ENCODE measurements around the gene BUD13.
"Not testable (repeated sequence)": the region's sequence is repeated elsewhere in the genome, so short reads cannot be mapped to it uniquely, and the experiment has no call there.

Gene BUD13

GRCh38 chr11:116772443-116773202 lies at the start of gene BUD13:
Gene BUD13 (minus strand): TSS chr11:116772987. CDS start chr11:116772964, 23 bp downstream.
- peak; percentile 97 for DNase-seq

- DNase-seq, result no peak
Measured at GRCh38 chr11:116822575-116822974, 49.8 kb upstream of the BUD13 start.

- DNase-seq, result no peak
Measured at GRCh38 chr11:116821050-116821918, 48.5 kb upstream of the BUD13 start.

GRCh38 chr11:116819049-116819448 lies 46.3 kb upstream of the BUD13 start:
- no peak for DNase-seq

GRCh38 chr11:116814502-116814901 lies 41.7 kb upstream of the BUD13 start:
- no peak for DNase-seq

GRCh38 chr11:116813781-116814471 lies 41.1 kb upstream of the BUD13 start:
- no peak for DNase-seq

- DNase-seq, result no peak
Measured at GRCh38 chr11:116813170-116813569, 40.4 kb upstream of the BUD13 start.

GRCh38 chr11:116812109-116812508 lies 39.3 kb upstream of the BUD13 start:
- no peak for DNase-seq

- DNase-seq, result no peak
Measured at GRCh38 chr11:116811194-116811593, 38.4 kb upstream of the BUD13 start.

- DNase-seq, result no peak
Measured at GRCh38 chr11:116808262-116809175, 35.7 kb upstream of the BUD13 start.

GRCh38 chr11:116807601-116808261 lies 34.9 kb upstream of the BUD13 start:
- DNase-seq, result no peak

GRCh38 chr11:116804001-116804400 lies 31.2 kb upstream of the BUD13 start:
- DNase-seq, result no peak

- not testable (repeated sequence) for DNase-seq
Measured at GRCh38 chr11:116801662-116802061, 28.9 kb upstream of the BUD13 start.

GRCh38 chr11:116800610-116801009 lies 27.8 kb upstream of the BUD13 start:
- DNase-seq, result no peak

- no peak for DNase-seq
Measured at GRCh38 chr11:116798368-116798767, 25.6 kb upstream of the BUD13 start.

- DNase-seq, result no peak
Measured at GRCh38 chr11:116797816-116798215, 25.0 kb upstream of the BUD13 start.

- DNase-seq, result no peak
Measured at GRCh38 chr11:116796548-116796947, 23.8 kb upstream of the BUD13 start.

GRCh38 chr11:116794851-116795250 lies 22.1 kb upstream of the BUD13 start:
- no peak for DNase-seq

- DNase-seq, result no peak
Measured at GRCh38 chr11:116793772-116794097, 20.9 kb upstream of the BUD13 start.

GRCh38 chr11:116792869-116793771 lies 20.3 kb upstream of the BUD13 start:
- DNase-seq, result no peak
